GM21381 (cell line): Measurements from ENCODE around the gene SIM1.

Experiments used
- ATAC-seq: cut with Tn5 transposase; IDR thresholded peaks from one replicate; pipeline ENCODE4 v1.9.1; 2021; ENCODE audit warnings: mild to moderate bottlenecking, moderate library complexity; ENCODE audit not compliant: unreplicated experiment

SIM1 gene

DNA sequence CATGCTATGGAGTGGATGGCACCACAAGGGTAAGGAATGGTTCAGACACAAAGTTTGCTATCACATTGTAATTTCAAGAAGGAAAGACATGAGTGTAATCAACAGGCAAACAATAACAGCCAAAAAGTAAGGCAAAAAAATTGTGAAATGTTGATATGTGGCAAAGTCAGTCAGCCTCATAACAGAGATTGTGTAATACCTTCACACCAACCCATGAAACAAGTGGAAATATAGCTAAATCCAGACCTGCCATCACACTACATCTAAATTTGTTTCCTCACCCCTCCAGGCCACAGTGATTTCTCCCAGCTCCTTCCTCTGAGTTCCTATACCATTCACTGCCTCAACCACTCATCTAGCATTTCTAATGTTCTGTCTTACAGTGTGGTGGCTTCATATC lies 37.3 kb downstream of the SIM1 start:
- no peak for ATAC-seq

DNA sequence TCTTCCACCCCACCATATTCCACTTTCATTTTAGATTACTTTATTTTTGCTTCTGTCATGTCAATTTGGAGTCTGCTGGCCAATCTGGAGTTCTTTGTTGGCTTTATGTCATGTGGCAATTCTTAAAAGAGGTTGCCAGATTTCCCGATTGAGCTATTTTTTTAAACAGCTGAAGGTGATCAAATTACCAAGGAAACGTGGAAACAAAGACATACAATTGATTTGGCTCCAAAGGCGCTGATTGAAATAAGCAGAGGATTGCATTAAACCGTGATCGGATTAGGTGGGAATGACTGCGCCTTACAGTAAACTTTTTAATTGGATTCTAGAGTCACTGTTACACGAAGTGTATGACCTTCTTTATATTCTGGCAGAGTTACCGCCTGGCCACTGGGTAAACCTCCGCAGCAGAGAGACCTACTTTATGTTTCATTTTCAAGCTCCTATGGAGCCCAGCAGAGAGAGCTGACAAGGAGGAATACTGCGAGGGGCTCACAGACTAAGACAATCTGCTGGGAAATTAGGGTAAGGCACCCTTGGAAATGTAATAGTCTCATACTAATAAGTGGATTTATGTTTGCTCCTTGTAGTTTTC lies 37.9 kb downstream of the SIM1 start:
- no peak for ATAC-seq

DNA sequence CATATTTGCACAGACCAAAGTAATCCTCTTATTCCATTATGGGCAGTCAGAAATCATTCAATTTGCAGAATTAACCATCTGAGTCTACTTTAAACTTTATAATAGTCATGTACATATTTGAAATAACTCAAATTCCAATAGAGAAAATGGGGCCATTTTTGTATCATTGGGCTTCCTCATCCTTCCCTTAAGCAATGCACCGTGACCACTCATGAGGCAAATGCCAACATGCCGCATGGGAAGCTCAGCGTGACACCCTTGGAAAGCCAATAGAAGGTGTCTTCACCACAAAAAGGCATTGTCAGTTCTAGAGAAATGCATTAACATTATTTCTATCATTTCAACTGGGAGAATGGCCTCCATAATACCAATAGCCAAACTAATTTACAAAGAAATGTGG lies 38.5 kb downstream of the SIM1 start:
- ATAC-seq = no peak

DNA sequence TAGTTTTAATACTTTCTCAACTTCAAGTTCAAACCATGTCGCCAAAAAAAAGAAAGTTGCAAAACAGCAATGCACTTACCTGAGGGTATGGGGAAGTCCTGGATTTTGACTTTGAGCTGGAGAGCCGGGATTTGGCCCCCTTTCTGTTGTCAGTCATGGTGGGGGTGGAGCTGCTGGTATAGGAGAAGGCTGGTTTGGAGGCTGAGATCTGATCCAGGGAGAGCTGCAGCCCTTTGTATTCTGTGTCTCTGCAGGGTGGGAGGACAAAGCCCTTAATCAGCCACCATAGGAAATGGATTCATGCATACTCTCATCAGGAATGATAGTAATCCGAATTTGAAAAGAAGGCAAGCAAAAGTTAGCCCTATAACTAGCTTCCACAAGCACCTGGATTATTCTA lies 44.0 kb downstream of the SIM1 start:
- no peak for ATAC-seq

DNA sequence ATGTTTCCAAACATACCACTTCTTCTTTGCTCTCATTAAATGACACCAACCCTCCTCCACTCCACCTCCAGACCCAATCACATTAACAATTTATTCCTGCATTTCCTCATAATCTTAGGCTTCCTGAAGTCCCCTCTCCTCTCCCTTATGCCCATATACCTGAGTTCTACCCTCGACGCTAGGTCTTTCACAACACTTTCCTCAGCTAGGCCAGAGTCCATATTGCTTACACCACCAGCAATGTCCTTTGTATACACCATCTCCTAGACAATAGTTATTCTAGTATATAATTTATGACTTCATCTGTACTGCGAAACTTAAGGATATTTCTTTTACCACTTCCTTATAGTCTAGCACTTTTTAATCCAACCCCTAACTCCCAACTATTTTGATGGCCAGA lies 47.7 kb downstream of the SIM1 start:
- ATAC-seq = no peak

DNA sequence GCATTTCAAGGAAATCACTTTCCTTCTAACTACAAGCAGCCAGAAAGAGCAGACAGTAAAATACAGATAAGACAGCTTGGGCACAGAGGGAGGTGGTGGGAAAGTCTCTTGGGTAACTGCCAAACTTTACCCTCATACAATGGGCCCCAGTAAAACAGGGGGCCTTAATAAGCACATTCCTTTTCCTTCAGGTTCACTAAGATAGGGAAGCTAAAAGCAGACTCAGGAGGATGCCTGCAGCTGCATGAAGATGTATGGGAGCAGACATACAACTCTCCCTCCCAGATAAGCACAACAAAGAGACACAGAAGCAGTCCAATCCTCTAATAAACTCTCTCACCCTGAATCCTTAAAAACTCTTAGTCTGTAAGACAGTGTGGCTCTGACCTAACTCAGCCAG lies 49.0 kb downstream of the SIM1 start:
- no peak for ATAC-seq

DNA sequence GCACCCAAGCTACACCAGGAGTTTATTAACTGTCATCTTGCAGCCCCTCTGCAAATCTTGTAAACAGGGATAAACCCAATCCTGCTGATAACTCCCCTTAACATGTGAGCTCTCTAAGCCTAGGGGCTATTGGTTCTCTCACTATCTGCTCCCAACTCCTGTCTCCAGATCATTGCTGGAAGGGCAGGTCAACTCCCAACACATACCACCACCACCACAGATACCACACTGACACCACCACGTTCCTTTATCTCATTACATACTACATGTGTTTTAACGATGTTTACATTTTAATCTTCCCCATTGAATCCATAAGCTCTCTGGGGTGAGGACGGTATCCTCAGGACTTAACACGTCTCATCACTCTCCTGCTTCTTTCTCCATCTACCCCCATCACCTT lies 51.8 kb downstream of the SIM1 start:
- no peak for ATAC-seq

DNA sequence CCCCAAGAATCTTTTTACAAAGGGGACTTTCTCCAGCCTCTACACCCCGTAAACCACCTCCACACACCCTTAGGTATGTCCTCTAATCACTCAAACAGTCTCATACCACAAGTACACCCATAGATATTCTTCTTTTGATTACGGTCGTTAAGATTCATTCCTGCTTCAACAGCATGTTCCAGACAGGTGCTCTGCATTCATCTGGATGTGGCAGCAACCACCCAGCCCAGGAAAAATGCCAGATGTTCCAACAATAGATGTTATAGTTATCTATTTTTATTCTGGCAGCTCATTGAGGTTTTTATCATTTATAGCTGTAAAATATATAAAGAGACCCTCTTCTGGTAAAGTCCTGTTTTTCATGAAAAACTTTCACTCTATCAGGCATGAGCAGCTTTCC lies 60.7 kb downstream of the SIM1 start:
- ATAC-seq = no peak

DNA sequence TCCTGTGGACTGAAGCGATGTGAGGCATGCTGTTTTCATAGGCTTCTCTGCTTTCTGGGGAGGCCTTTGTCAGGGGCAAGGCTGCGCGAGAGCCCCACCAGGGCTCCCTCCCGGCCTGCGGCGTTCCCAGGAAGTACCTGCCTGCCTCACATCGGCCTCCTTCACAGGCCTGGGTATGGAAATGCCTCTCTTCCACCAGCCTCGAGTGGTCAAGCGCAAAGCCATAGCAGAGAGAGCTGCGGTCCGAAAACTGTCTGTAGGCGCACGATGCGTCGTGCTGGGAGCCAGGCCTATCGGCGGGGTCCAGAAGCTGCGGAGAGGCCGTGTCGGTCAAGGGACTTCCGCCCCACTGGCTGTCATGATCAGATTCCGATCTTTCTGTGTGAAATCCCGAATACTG lies 71.2 kb downstream of the SIM1 start:
- ATAC-seq = no peak

DNA sequence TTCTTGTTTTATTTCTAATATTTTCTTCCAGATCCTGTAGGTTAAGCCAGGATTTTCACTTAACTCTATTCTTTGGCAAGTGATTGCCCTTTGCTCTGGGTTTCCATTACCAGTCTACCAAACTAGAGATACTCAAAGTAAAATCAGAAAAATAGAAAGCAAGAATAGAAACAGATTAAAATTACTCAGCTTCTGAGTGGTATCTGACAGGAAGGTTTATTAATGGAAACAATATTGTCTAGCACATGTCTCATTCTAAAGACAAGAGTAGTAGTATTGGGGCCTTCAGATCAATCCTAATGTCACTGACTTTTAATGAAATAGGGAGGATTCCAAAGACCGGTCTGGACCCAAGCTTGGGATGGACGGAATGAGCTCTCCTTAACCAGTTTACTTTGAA lies 72.3 kb downstream of the SIM1 start:
- no peak for ATAC-seq

DNA sequence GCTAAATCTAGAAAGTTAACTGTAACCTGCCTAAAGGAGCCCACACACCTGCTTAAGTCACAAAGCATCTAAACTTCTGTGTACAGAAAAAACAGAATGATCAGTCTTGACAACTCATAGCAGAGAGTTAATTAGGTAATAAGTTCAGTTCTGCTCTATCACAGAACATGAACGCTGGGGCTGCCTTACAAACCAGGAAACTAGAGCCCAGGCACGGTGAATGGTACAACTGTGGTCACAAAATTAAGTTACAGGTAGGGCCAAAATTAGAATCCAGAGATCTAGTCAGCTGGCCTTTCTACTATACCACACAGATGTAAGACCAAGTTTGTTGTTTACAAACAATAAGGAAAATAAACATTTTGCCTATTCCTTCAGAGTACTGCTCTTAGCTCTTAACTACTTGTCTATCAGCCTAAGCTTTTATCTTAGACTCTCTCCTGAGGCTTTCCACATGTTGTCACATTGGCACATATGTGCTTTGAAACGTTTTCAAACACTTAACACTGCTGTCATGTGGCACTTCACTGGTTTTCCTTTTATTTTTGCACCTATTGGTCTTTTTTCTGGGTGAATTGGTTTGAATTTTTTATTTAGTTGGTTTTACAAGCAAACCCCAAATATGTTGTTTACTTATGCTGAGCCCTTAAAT lies 75.7 kb downstream of the SIM1 start:
- ATAC-seq = no peak

DNA sequence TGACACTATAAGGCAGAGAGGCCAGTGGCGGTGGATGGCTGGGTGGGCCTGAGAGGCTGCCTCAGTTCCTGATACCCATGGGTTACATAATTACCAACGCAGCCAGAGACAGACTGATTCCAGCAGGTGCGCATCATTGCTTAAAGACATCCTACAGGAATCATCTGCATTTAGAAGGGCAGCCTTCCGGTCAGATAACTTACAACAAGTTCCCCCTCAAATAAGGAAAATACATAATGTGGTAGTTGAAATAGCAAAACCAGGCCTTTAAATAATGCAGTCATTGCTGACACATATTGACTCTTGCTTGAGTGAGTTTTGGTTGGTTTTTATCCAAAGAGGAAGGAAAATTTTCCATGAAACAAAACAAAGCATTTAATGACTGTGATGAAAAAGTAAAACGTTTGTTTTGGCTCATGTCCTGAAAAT lies 81.9 kb downstream of the SIM1 start:
- no peak for ATAC-seq

DNA sequence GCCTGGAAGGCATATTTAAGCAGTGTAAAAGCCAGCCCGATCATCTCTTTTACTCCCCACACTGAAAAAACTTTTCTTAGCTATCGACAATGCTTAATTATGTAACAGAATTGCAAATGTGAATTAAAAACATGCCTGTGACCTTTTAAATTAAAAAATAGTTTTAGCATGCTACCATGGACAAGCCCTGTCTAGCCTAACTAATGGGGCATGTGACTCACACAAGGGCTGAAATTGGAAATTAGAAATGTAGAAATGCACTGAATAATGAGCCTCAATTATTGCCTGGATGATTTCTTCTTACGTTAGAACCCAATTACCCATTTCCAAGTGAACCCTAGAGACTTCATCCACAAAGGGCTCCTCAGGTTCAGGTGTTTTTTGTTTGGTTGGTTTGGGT lies 82.7 kb downstream of the SIM1 start:
- no peak for ATAC-seq

DNA sequence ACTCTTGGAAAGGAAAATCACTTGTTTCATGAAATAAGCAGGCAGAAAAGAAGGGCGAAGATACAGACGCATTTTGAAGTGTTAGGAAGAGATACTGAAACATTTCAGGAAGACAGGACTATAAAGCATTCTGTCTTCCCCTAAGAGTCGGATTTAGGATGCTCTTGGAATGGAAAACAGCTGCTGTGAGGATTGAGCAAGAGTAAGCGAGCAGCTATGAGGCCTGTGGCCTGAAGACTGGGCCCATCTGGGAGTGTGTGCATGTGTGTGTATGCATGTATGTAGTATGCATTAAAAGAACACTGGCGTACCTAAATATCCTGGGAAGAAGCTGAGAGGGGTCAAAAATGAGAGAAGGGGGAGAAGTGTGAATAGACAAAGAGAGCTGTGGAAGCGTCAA lies 83.6 kb downstream of the SIM1 start:
- ATAC-seq = no peak

DNA sequence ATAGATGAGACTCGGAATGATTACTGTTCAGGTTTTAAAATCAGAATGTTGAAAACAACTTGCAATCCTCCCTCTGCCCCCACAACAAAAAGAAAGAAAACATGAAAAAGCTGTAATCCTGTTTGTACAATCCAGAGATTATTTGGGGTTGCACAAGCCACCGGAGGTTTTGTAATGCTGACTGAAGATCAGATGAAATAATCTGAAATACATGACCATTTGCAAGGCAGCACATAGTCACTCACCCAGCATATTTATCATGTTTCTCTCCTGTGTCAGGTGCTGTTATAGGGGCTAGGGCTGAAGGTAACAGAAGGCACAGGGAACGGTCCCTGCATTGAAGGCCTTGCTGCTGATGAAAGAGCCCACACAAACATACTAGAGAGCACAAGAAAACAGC lies 85.3 kb downstream of the SIM1 start:
- ATAC-seq = no peak

DNA sequence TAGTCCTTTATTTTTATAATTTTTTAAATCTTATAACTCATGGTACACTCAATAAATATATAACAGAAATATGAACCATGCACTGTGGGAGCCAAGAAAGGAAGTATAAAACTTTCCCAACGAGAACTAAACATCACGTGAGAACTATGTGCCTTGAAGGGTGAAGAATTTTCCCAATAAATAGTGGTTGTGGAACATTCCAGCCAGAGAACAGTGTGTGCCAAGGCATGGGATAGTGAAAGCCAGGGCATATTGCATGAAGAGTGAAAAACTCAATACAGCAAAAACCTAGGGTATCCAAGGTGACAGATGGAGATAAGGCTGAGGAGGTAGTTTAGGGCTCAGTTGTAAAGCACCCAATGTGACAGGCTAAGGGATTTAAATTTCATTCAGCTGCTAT lies 86.1 kb downstream of the SIM1 start:
- ATAC-seq = no peak

DNA sequence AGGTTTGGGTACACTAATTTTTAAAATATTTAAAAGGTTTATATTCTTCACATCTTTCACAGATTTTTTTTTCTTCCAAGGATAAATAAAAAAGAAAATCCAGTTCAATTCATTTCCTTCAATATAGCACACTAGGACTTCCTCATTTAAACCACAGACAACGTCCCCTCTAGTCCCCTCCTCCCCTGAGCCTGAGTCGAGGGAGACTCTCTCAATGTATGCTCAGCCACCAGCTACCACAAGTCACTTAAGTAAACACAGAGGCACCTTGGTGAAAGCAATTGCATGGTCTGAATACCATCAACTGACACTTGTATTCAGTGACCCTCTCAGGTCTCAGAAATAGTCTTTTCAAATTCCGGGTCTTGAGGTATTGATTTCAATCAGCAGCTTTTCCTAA lies 88.6 kb downstream of the SIM1 start:
- no peak for ATAC-seq

DNA sequence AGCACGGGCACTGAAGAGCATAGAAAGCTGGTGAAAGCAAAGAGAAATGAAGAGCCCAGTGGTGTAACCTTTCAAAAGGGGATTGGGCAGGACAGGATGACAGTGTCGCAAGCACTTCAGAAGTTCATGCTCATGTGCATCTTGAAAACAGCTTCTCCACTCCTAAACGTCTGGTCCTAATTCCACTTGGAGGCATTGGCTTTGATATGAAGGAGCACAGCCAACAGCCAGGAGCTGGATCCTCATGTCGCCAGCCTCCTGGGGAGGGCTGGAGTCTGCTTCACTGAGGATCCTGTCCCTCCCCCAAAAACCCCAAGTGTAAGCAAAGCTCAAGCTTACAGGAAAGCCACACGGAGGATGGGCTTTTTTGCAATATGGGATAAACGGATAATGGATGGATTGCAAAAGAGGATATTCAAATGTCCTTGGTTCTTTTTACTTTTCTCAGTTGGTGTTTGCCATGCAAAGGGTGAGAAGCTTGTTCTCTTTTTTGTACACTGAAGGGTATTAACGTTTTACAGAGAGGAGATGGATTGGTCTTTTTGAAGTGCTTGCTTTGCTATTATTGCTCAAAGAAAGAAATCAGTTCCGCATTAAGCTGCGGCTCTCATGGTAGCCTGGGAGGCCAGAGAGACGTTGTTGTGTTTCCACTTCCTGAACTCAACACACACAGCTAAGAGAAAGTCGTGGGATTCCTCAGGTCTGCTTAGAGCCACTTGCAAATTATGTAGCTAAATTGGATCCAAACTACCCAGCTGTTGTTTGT lies 92.2 kb downstream of the SIM1 start:
- no peak for ATAC-seq

DNA sequence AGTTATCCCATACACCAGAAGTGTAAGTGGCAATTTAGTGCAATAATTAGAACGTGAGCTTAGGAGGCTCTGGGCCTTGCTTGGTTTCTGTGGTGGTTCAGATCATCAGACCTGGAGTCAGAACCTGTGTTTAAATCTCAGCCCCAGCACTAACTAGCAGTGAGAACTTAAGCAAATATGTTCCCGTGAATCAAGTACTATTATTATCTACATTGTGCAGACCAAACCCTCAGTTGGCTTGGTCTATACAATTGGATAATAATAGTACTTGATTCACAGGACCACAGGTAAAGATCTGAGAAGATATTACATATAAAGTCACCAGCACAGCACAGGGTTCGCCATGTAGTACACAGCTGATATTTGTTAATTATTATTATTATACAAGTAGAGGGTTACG lies 93.1 kb downstream of the SIM1 start:
- no peak for ATAC-seq

DNA sequence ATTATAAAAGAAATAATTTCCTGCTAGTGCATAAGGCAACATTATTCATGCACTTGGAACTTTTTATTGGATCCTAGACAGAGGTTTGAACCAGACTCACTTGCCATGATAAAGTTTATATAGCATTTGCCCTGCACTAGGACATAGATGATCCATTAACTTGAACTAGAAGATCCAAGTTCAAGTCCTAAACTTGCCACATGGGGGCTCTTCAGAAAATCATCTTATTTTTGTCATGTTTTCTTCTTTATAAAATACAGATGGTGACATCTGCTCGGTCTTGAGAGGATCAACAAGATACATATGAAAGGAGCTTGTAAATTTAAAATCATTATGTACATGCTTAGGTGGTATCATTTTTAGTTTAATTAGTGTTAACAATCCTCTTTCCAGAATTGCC lies 94.5 kb downstream of the SIM1 start:
- ATAC-seq = no peak

DNA sequence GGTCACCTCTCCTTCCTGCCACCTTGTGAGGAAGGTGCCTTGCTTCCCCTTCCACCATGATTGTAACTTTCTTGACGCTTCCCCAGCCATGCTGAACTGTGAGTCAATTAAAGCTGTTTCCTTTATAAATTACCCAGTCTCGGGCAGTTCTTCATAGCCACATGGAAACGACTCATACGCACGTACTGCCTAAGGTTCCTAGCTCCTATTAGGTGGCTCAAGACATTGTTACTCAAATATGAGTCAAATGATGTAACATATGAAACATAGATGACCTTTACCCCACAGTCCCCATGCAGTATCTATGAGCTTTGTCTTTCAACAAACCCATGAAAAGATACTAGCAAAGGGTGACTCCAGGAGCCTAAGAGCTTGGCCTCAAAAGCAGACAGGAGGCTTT lies 98.3 kb downstream of the SIM1 start:
- ATAC-seq = no peak

DNA sequence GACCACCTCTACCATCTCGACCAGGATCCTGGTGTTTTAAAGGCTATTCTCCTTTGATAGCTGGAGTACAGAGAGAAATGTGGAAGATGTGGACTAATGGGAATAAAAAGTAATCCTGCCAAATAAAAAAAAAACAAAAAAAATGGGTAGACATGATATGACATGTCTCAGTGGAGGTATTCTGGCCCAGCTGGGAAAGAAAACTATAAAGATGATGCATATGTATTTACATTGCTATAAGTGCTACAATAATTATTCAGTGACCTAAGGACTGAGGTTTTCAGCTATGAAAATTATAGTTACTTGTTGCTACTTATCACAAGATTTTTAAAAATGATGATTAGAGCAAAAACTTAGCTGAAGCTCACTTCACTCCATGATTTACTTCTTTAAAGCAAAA lies 101.1 kb downstream of the SIM1 start:
- ATAC-seq = no peak
